Measurements from ENCODE around the gene ANKS1A. TPM values are rescaled to one million over a fixed set of nuclear protein-coding genes. Genes with fewer than 3 reads are reported as not detected.

ANKS1A gene
- total RNA-seq, 1 donor from 2014 or later = 17.2 TPM

- H3K9me3 Mint-ChIP-seq (ENCODE audit: low read depth) = no peaks in the 10 kb centered on the region
- TF ChIP-seq CTCF (IDR thresholded peaks at IDR 0.05) = no peak
- DNase-seq (ENCODE audit: low spot score) = no peak
- peaks cover 5% of the 10 kb centered on the region for H3K36me3 Mint-ChIP-seq (ENCODE audit: low read depth)
- H3K4me1 Mint-ChIP-seq (ENCODE audit: low read depth) = peaks cover 82% of the 10 kb centered on the region
- H3K27ac Mint-ChIP-seq (ENCODE audit: unreplicated experiment) = no peak overlapping the region
- H3K4me3 Mint-ChIP-seq (ENCODE audit: unreplicated experiment) = no peak overlapping the region
- H3K27me3 Mint-ChIP-seq (ENCODE audit: low read depth) = no peaks in the 10 kb centered on the region
Observed at GRCh38 chr6:35021004-35021403, 131.9 kb downstream of the ANKS1A start.

DNA sequence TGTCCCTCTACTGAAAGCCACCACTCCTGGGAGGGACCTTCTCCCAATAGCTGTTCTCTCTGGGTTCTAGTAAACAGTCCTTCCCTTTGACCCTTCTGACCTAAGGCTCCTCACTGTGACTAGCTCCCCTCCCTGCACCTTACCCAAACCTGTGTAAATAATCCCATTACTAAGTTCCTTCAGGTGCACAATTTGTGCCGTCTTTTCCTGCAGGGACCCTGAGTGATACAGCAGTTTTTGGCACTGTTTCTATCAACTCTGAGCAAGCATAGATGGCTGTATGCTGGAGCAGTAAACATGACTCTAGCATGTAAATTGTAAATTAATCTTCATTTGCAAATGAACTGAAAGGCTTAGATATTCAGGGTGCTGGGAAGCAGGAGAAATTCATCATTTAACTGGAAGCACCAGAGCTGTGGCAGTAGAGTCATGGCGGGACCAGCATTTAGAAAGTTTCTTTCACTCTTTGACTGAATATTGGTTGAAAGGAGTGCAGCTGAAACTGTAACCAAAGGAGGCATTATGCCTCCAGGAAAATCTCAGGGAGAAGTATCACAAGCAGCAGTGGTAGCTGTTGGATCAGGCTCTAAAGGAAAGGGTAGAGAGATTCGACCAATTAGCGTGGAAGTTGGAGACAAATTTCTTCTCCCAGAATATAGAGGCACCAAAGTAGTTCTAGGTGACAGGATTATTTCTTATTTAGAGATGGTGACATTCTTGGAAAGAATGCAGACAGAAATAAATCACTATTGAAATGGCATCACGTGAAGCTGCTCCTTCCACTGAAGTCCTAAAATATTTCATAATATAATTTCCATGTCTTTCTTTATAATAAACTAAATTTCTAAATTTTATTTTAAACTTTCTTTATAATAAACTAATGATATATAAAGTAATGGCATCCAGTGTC is 134.3 kb downstream of the ANKS1A start:
- peaks cover 7% of the 10 kb centered on the region for H3K36me3 Mint-ChIP-seq (ENCODE audit: low read depth)
- H3K9me3 Mint-ChIP-seq (ENCODE audit: low read depth) = no peaks in the 10 kb centered on the region
- no peaks in the 10 kb centered on the region for H3K27me3 Mint-ChIP-seq (ENCODE audit: low read depth)
- peak overlapping the region; percentile 76 for H3K27ac Mint-ChIP-seq (ENCODE audit: unreplicated experiment)
- no peak for DNase-seq (ENCODE audit: low spot score)
- no peak overlapping the region for H3K4me3 Mint-ChIP-seq (ENCODE audit: unreplicated experiment)
- TF ChIP-seq CTCF (IDR thresholded peaks at IDR 0.05) = no peak
- H3K4me1 Mint-ChIP-seq (ENCODE audit: low read depth) = peaks cover 78% of the 10 kb centered on the region

- peaks cover 73% of the 10 kb centered on the region for H3K4me1 Mint-ChIP-seq (ENCODE audit: low read depth)
- H3K36me3 Mint-ChIP-seq (ENCODE audit: low read depth) = peaks cover 6% of the 10 kb centered on the region
- no peaks in the 10 kb centered on the region for H3K9me3 Mint-ChIP-seq (ENCODE audit: low read depth)
- peak overlapping the region; percentile 15 for H3K27ac Mint-ChIP-seq (ENCODE audit: unreplicated experiment)
- DNase-seq (ENCODE audit: low spot score) = no peak
- H3K4me3 Mint-ChIP-seq (ENCODE audit: unreplicated experiment) = no peak overlapping the region
- TF ChIP-seq CTCF (IDR thresholded peaks at IDR 0.05) = no peak
- no peaks in the 10 kb centered on the region for H3K27me3 Mint-ChIP-seq (ENCODE audit: low read depth)
Observed at GRCh38 chr6:35024551-35025054, 135.5 kb downstream of the ANKS1A start.

- Mint-ChIP-seq H3K4me3 (ENCODE audit: unreplicated experiment) (no peak overlapping the region), H3K27me3 (ENCODE audit: low read depth) (no peaks in the 10 kb centered on the region), H3K9me3 (ENCODE audit: low read depth) (no peaks in the 10 kb centered on the region), H3K27ac (ENCODE audit: unreplicated experiment) (no peak overlapping the region), H3K4me1 (ENCODE audit: low read depth) (peaks cover 72% of the 10 kb centered on the region), H3K36me3 (ENCODE audit: low read depth) (peaks cover 4% of the 10 kb centered on the region)
- no peak for DNase-seq (ENCODE audit: low spot score)
- peak; percentile 56 for TF ChIP-seq CTCF (IDR thresholded peaks at IDR 0.05)
Observed at GRCh38 chr6:35025232-35026188, 136.5 kb downstream of the ANKS1A start.

All from chondrocyte (in vitro differentiated cells).